ENCODE results near the gene INHBB. TPM values are rescaled to one million over a fixed set of nuclear protein-coding genes. Genes with fewer than 3 reads are reported as not detected.
"Not testable (repeated sequence)": the region's sequence is repeated elsewhere in the genome, so short reads cannot be mapped to it uniquely, and the experiment has no call there.

Gene INHBB
- total RNA-seq, 1 donor from 2014 or later, result not detected

GRCh38 chr2:120319123-120319522, 26.8 kb upstream of the INHBB start:
- Mint-ChIP-seq H3K9me3 (ENCODE audit: low read depth) (no peaks in the 10 kb centered on the region), H3K36me3 (ENCODE audit: insufficient read depth) (no peaks in the 10 kb centered on the region), H3K4me1 (ENCODE audit: low read depth) (peaks cover 3% of the 10 kb centered on the region), H3K27me3 (peaks cover 60% of the 10 kb centered on the region), H3K27ac (no peak overlapping the region), H3K4me3 (ENCODE audit: low read depth) (no peak overlapping the region)
- no peak for DNase-seq (ENCODE audit: low spot score, unreplicated experiment)
- no peak for TF ChIP-seq CTCF (IDR thresholded peaks at IDR 0.05; ENCODE audit: unreplicated experiment)

- no peak overlapping the region for H3K27ac Mint-ChIP-seq
- peaks cover 3% of the 10 kb centered on the region for H3K4me1 Mint-ChIP-seq (ENCODE audit: low read depth)
- no peaks in the 10 kb centered on the region for H3K36me3 Mint-ChIP-seq (ENCODE audit: insufficient read depth)
- DNase-seq (ENCODE audit: low spot score, unreplicated experiment), result no peak
- H3K27me3 Mint-ChIP-seq, result peaks cover 56% of the 10 kb centered on the region
- H3K9me3 Mint-ChIP-seq (ENCODE audit: low read depth), result no peaks in the 10 kb centered on the region
- no peak overlapping the region for H3K4me3 Mint-ChIP-seq (ENCODE audit: low read depth)
- no peak for TF ChIP-seq CTCF (IDR thresholded peaks at IDR 0.05; ENCODE audit: unreplicated experiment)
These were observed 26.1 kb upstream of the INHBB start for GRCh38 chr2:120319686-120320317.

GRCh38 chr2:120320318-120320851, 25.6 kb upstream of the INHBB start:
- no peak overlapping the region for H3K4me3 Mint-ChIP-seq (ENCODE audit: low read depth)
- H3K27me3 Mint-ChIP-seq, result peaks cover 50% of the 10 kb centered on the region
- H3K27ac Mint-ChIP-seq, result no peak overlapping the region
- H3K36me3 Mint-ChIP-seq (ENCODE audit: insufficient read depth), result no peaks in the 10 kb centered on the region
- H3K9me3 Mint-ChIP-seq (ENCODE audit: low read depth), result no peaks in the 10 kb centered on the region
- TF ChIP-seq CTCF (IDR thresholded peaks at IDR 0.05; ENCODE audit: unreplicated experiment), result no peak
- peaks cover 3% of the 10 kb centered on the region for H3K4me1 Mint-ChIP-seq (ENCODE audit: low read depth)
- no peak for DNase-seq (ENCODE audit: low spot score, unreplicated experiment)

- not testable (repeated sequence) for H3K27ac Mint-ChIP-seq; H3K4me3 Mint-ChIP-seq (ENCODE audit: low read depth); H3K9me3 Mint-ChIP-seq (ENCODE audit: low read depth); H3K4me1 Mint-ChIP-seq (ENCODE audit: low read depth); H3K36me3 Mint-ChIP-seq (ENCODE audit: insufficient read depth); DNase-seq (ENCODE audit: low spot score, unreplicated experiment)
- peaks cover 50% of the 10 kb centered on the region for H3K27me3 Mint-ChIP-seq
These were observed 24.9 kb upstream of the INHBB start for GRCh38 chr2:120320887-120321556.

- Mint-ChIP-seq H3K27me3 (peaks cover 45% of the 10 kb centered on the region), H3K36me3 (ENCODE audit: insufficient read depth) (no peaks in the 10 kb centered on the region), H3K4me3 (ENCODE audit: low read depth) (no peak overlapping the region), H3K27ac (no peak overlapping the region), H3K9me3 (ENCODE audit: low read depth) (no peaks in the 10 kb centered on the region), H3K4me1 (ENCODE audit: low read depth) (peaks cover 3% of the 10 kb centered on the region)
- TF ChIP-seq CTCF (IDR thresholded peaks at IDR 0.05; ENCODE audit: unreplicated experiment), result no peak
- DNase-seq (ENCODE audit: low spot score, unreplicated experiment), result no peak
These were observed 24.1 kb upstream of the INHBB start for GRCh38 chr2:120321721-120322284.
